ENCODE data around the gene SKP2.
"Not testable (repeated sequence)": the region's sequence is repeated elsewhere in the genome, so short reads cannot be mapped to it uniquely, and the experiment has no call there.

The SKP2 gene

GRCh38 chr5:36156619-36157018 is 4.7 kb downstream of the SKP2 start:
- no peak for DNase-seq (ENCODE audit: low read depth in 2 of 2)

GRCh38 chr5:36158144-36158543 is 6.2 kb downstream of the SKP2 start:
- DNase-seq (ENCODE audit: low read depth in 2 of 2), result no peak

GRCh38 chr5:36160617-36161016 is 8.7 kb downstream of the SKP2 start:
- DNase-seq (ENCODE audit: low read depth in 2 of 2), result no peak

- DNase-seq (ENCODE audit: low read depth in 2 of 2), result no peak
These were observed 9.4 kb downstream of the SKP2 start for GRCh38 chr5:36161361-36161760.

GRCh38 chr5:36162810-36163486 is 11.0 kb downstream of the SKP2 start:
- no peak for DNase-seq (ENCODE audit: low read depth in 2 of 2)

- DNase-seq (ENCODE audit: low read depth in 2 of 2), result no peak
These were observed 12.6 kb downstream of the SKP2 start for GRCh38 chr5:36164461-36164860.

- no peak for DNase-seq (ENCODE audit: low read depth in 2 of 2)
These were observed 16.8 kb downstream of the SKP2 start for GRCh38 chr5:36168737-36169136.

GRCh38 chr5:36170832-36171424 is 19.0 kb downstream of the SKP2 start:
- no peak for DNase-seq (ENCODE audit: low read depth in 2 of 2)

GRCh38 chr5:36172599-36172998 is 20.7 kb downstream of the SKP2 start:
- no peak for DNase-seq (ENCODE audit: low read depth in 2 of 2)

GRCh38 chr5:36173426-36173825 is 21.5 kb downstream of the SKP2 start:
- no peak for DNase-seq (ENCODE audit: low read depth in 2 of 2)

GRCh38 chr5:36174119-36174518 is 22.2 kb downstream of the SKP2 start:
- DNase-seq (ENCODE audit: low read depth in 2 of 2), result no peak

GRCh38 chr5:36175043-36175442 is 23.1 kb downstream of the SKP2 start:
- no peak for DNase-seq (ENCODE audit: low read depth in 2 of 2)

- DNase-seq (ENCODE audit: low read depth in 2 of 2), result no peak
These were observed 25.2 kb downstream of the SKP2 start for GRCh38 chr5:36177154-36177553.

- DNase-seq (ENCODE audit: low read depth in 2 of 2), result no peak
These were observed 26.0 kb downstream of the SKP2 start for GRCh38 chr5:36177715-36178523.

GRCh38 chr5:36178524-36178890 is 26.6 kb downstream of the SKP2 start:
- no peak for DNase-seq (ENCODE audit: low read depth in 2 of 2)

- no peak for DNase-seq (ENCODE audit: low read depth in 2 of 2)
These were observed 28.0 kb downstream of the SKP2 start for GRCh38 chr5:36179950-36180349.

GRCh38 chr5:36180556-36181350 is 28.8 kb downstream of the SKP2 start:
- no peak for DNase-seq (ENCODE audit: low read depth in 2 of 2)

- DNase-seq (ENCODE audit: low read depth in 2 of 2), result no peak
These were observed 29.9 kb downstream of the SKP2 start for GRCh38 chr5:36181774-36182173.

GRCh38 chr5:36184408-36184807 is 32.5 kb downstream of the SKP2 start:
- DNase-seq (ENCODE audit: low read depth in 2 of 2), result not testable (repeated sequence)

- no peak for DNase-seq (ENCODE audit: low read depth in 2 of 2)
These were observed 41.8 kb downstream of the SKP2 start for GRCh38 chr5:36193746-36194145.

- no peak for DNase-seq (ENCODE audit: low read depth in 2 of 2)
These were observed 46.4 kb downstream of the SKP2 start for GRCh38 chr5:36198281-36198680.

- DNase-seq (ENCODE audit: low read depth in 2 of 2), result not testable (repeated sequence)
These were observed 46.9 kb downstream of the SKP2 start for GRCh38 chr5:36198783-36199182.

Data from activated CD8-positive, alpha-beta memory T cell treated with anti-CD3 and anti-CD28 coated beads for 4 hours (primary cell).